ENCODE results near the gene TMEM109.

GRCh38 chr11:60923800-60924109 lies 9.8 kb downstream of the TMEM109 start:
- TF ChIP-seq EZH2phosphoT487 (IDR thresholded peaks at IDR 0.05; ENCODE audit: insufficient read depth, low read depth) (no peak), EZH2 (IDR thresholded peaks at IDR 0.05; ENCODE audit: insufficient read depth, poor library complexity, severe bottlenecking) (no peak)

Measured in GM23248 (cell line).